Body of pancreas (tissue), 4 donors: Measurements from ENCODE around the gene TTLL11.

ENCODE experiments used
- POLR2A ChIP-seq, 3 donors: fragments of 450-650 bp; IDR thresholded peaks; one replicate each; pipeline ENCODE4 v1.6.1; 2016; ENCODE audit warnings: antibody characterized with exemption in 3 of 3, mild to moderate bottlenecking in 2 of 3
- TF ChIP-seq, protein P1 (sequence below), 7 experiments: fragments of 450-650 bp in 4 of 7; fragments of 200-600 bp in 3 of 7; sonication (generic) in 3 of 7; IDR thresholded peaks; one replicate each; pipeline ENCODE4 v1.5.1; 2016 to 2019; ENCODE audit warnings: antibody characterized with exemption in 7 of 7

DNA sequence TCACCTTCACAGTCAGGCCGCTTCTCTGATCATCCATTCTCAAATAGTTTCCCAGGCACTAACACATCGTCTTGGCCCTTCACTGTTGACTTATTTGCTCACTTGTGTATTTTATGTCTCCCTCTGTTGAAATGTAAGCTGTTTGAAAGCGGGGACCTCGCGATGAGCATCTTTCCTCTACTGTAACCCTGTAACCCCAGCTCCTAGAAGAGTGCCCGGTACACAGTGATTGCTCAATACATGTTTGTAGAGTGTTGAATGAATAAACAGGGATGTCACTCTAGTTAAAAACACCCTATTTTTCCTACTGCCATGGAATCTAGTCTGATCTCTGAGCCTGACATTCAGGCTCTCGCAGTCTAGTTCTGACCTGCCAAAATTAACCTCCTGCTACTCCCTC is 150.8 kb downstream of the TTLL11 start:
- TF ChIP-seq, protein P1, sequence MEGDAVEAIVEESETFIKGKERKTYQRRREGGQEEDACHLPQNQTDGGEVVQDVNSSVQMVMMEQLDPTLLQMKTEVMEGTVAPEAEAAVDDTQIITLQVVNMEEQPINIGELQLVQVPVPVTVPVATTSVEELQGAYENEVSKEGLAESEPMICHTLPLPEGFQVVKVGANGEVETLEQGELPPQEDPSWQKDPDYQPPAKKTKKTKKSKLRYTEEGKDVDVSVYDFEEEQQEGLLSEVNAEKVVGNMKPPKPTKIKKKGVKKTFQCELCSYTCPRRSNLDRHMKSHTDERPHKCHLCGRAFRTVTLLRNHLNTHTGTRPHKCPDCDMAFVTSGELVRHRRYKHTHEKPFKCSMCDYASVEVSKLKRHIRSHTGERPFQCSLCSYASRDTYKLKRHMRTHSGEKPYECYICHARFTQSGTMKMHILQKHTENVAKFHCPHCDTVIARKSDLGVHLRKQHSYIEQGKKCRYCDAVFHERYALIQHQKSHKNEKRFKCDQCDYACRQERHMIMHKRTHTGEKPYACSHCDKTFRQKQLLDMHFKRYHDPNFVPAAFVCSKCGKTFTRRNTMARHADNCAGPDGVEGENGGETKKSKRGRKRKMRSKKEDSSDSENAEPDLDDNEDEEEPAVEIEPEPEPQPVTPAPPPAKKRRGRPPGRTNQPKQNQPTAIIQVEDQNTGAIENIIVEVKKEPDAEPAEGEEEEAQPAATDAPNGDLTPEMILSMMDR (IDR thresholded peaks at IDR 0.05) = no peak
- TF ChIP-seq POLR2A (IDR thresholded peaks at IDR 0.05) = no peak
